H1 (cell line): ENCODE measurements around the gene SLK. TPM values are rescaled to one million over a fixed set of nuclear protein-coding genes. Genes with fewer than 3 reads are reported as not detected.

ENCODE experiments used
- BRCA1 ChIP-seq: IDR thresholded peaks from 2 replicates; pipeline ENCODE4 v1.6.1; 2012; ENCODE audit warnings: low read depth, low read length, improper control_type of control experiment
- CHD7 ChIP-seq: fragments of 300-600 bp; sonication (generic); IDR thresholded peaks from 2 replicates; pipeline ENCODE4 v1.7.1; 2012; ENCODE audit warnings: low read length, moderate library complexity, mild to moderate bottlenecking, inconsistent platforms; ENCODE audit not compliant: insufficient replicate concordance
- CTCF ChIP-seq, 3 experiments: IDR thresholded peaks; 1 replicate in 2 of 3; 2 replicates in 1 of 3; pipeline versions ENCODE4 v1.5.1 to v1.6.1; 2011; ENCODE audit warnings: low read length in 3 of 3, mild to moderate bottlenecking in 3 of 3, inconsistent platforms in 2 of 3, low read depth in 1 of 3, moderate library complexity in 1 of 3; ENCODE audit not compliant: insufficient read depth in 1 of 3; ENCODE audit errors: control extremely low read depth in 1 of 3
- polyA plus RNA-seq, 7 experiments: library from polyadenylated mRNA; depleted of rRNA in 3 of 7; stranded (reverse) in 5 of 7; unstranded in 2 of 7; fragments of >200 nt in 5 of 7; fragments of 200-250 nt in 2 of 7; gene quantifications; 1 replicate in 5 of 7; 2 replicates in 1 of 7; 4 replicates in 1 of 7; pipeline versions ENCODE4 v1.2.1 to v1.2.3, GENCODE V29; 2011 to 2013; ENCODE audit warnings: missing spikeins in 2 of 7, mixed read lengths in 2 of 7
- total RNA-seq: library from RNA; stranded (reverse); fragmentation: NEBNext Ultra II Directional; extraction: Animal tissue kit (Norgen Biotek cat#: 25700); gene quantifications from 2 replicates; pipeline ENCODE4 v1.2.1, GENCODE V29; 2021

SLK gene
- total and polyA plus RNA-seq, 2 of the 8 experiments (the other 6 are each of a cell fraction or from before 2014, with no cell fraction given): 2.7 to 18.3 TPM

- no peak for TF ChIP-seq CHD7
- TF ChIP-seq BRCA1: no peak
- no peak for TF ChIP-seq CTCF (IDR thresholded peaks at IDR 0.05; ENCODE audit: control extremely low read depth in 1 of 3, insufficient read depth in 1 of 3, low read depth in 1 of 3, low read length in 3 of 3)
These were observed 13.5 kb downstream of the SLK start (continued) for GRCh38 chr10:103980288-103980906.
